K562 (cell line): ENCODE data around the gene DNAJB1. TPM values are rescaled to one million over a fixed set of nuclear protein-coding genes. Genes with fewer than 3 reads are reported as not detected.

Experiments used
- CTCFL ChIP-seq: IDR thresholded peaks from 2 replicates; pipeline ENCODE4 v1.6.1; 2011; ENCODE audit warnings: borderline replicate concordance, low read depth, mild to moderate bottlenecking, moderate library complexity, low read length; ENCODE audit not compliant: insufficient read depth, poor library complexity, severe bottlenecking
- ESRRA ChIP-seq: fragments of 450-650 bp; IDR thresholded peaks from 2 replicates; pipeline ENCODE4 v1.6.1; 2014; ENCODE audit warnings: low read depth, mild to moderate bottlenecking, moderate library complexity, borderline replicate concordance
- ILK ChIP-seq: fragments of 450-650 bp; IDR thresholded peaks from 2 replicates; pipeline ENCODE4 v1.6.1; 2016; ENCODE audit warnings: missing genetic modification characterization, low read depth, mild to moderate bottlenecking, missing compliant biosample characterization, moderate library complexity, borderline replicate concordance
- MAFF ChIP-seq: IDR thresholded peaks from 2 replicates; pipeline ENCODE4 v1.6.1; 2012; ENCODE audit warnings: low read length, improper control_type of control experiment
- MGA ChIP-seq: fragments of 450-650 bp; IDR thresholded peaks from 2 replicates; pipeline ENCODE4 v1.6.1; 2016; ENCODE audit warnings: mild to moderate bottlenecking, moderate library complexity
- MXI1 ChIP-seq: IDR thresholded peaks from 2 replicates; pipeline ENCODE4 v1.6.1; 2011; ENCODE audit warnings: low read depth, mild to moderate bottlenecking, improper control_type of control experiment, low read length
- NR3C1 ChIP-seq: sonication (generic); formaldehyde crosslinking; IDR thresholded peaks from 2 replicates; pipeline ENCODE4 v1.8.1; 2022; ENCODE audit warnings: missing genetic modification reagents
- PPARD ChIP-seq: fragments of 250-450 bp; sonication (Bioruptor Pico); IDR thresholded peaks from 2 replicates; pipeline ENCODE4 v1.8.0; 2022; ENCODE audit warnings: inconsistent platforms, mild to moderate bottlenecking, moderate library complexity
- PTTG1 ChIP-seq: fragments of 450-650 bp; IDR thresholded peaks from 2 replicates; pipeline ENCODE4 v1.6.1; 2016; ENCODE audit warnings: low read depth, mild to moderate bottlenecking, missing genetic modification characterization, missing compliant biosample characterization
- RBFOX2 ChIP-seq: fragments of 200-400 bp; formaldehyde crosslinking; IDR thresholded peaks from 2 replicates; pipeline ENCODE4 v1.6.1; 2017; ENCODE audit warnings: low read depth, mild to moderate bottlenecking, low read length, moderate library complexity
- SAP30 ChIP-seq: fragments of 200-600 bp; sonication (generic); IDR thresholded peaks from 2 replicates; pipeline ENCODE4 v1.6.1; 2012; ENCODE audit warnings: borderline replicate concordance, low read depth, mild to moderate bottlenecking, moderate library complexity, low read length, control low read depth, inconsistent platforms; ENCODE audit not compliant: insufficient read depth, poor library complexity, severe bottlenecking
- SIN3A ChIP-seq, 2 experiments: fragments of 150-350 bp in 1 of 2; IDR thresholded peaks; 2 replicates each; pipeline ENCODE4 v1.6.1; 2011 to 2016; ENCODE audit warnings: borderline replicate concordance in 2 of 2, low read depth in 2 of 2, low read length in 2 of 2, mild to moderate bottlenecking in 2 of 2, moderate library complexity in 2 of 2; ENCODE audit not compliant: control insufficient read depth in 1 of 2
- SMARCE1 ChIP-seq: fragments of 450-650 bp; IDR thresholded peaks from 2 replicates; pipeline ENCODE4 v1.7.1; 2016; ENCODE audit warnings: mild to moderate bottlenecking
- STAT5A ChIP-seq: IDR thresholded peaks from 2 replicates; pipeline ENCODE4 v1.6.1; 2012; ENCODE audit warnings: low read length, inconsistent platforms, borderline replicate concordance
- ZFX ChIP-seq: sonication (generic); formaldehyde crosslinking; IDR thresholded peaks from 2 replicates; pipeline ENCODE4 v1.8.0; 2022; ENCODE audit warnings: mild to moderate bottlenecking, missing genetic modification reagents, moderate library complexity
- ZNF354B ChIP-seq: fragments of 250-450 bp; sonication (Bioruptor Pico); IDR thresholded peaks from 2 replicates; pipeline ENCODE4 v1.4.0; 2020
- polyA plus RNA-seq, 8 experiments: library from polyadenylated mRNA; depleted of rRNA in 4 of 8; stranded (reverse) in 5 of 8; unstranded in 3 of 8; fragments of >200 nt; fragmentation: Nextera tagmentation in 2 of 8; fragmentation: Illumina TruSeq in 1 of 8; extraction: Ambion mirVana in 2 of 8; extraction: Trizol in 1 of 8; gene quantifications; 2 replicates each; pipeline versions ENCODE4 v1.2.1 to v1.2.3, GENCODE V29; 2011 to 2014; ENCODE audit warnings: inconsistent platforms in 1 of 8, missing spikeins in 1 of 8
- total RNA-seq, 7 experiments: library from RNA; depleted of rRNA in 6 of 7; stranded (reverse); fragments of >200 nt in 6 of 7; fragmentation: Illumina TruSeq in 2 of 7; extraction: Trizol in 2 of 7; gene quantifications; 2 replicates each; pipeline versions ENCODE4 v1.2.1 to v1.2.3, GENCODE V29; 2011 to 2021; ENCODE audit warnings: low replicate concordance in 1 of 7

DNAJB1 gene
- total and polyA plus RNA-seq, 9 of the 15 experiments (the other 6 are each of a cell fraction or from before 2014, with no cell fraction given), result 13.2 to 113 (median 62.1) TPM

- TF ChIP-seq SAP30 (no peak), ZNF354B (no peak), ZFX (CRISPR knock-in tag) (no peak), NR3C1 (CRISPR knock-in tag) (no peak), PTTG1 (tag) (no peak), MXI1 (no peak), MGA (no peak), RBFOX2 (0 out of 2 replicates have a peak, but pooled peaks have one; percentile 6), SIN3A (IDR thresholded peaks at IDR 0.05; ENCODE audit: borderline replicate concordance in 2 of 2, control insufficient read depth in 1 of 2, low read depth in 2 of 2, low read length in 2 of 2) (no peak), STAT5A (no peak), ILK (tag) (no peak), SMARCE1 (no peak; the same call in 1 of the 2 replicates), PPARD (CRISPR knock-in tag) (no peak), MAFF (no peak), ESRRA (peak; percentile 23; the same call in 1 of the 2 replicates), CTCFL (no peak)
Observed at GRCh38 chr19:14530005-14530348, 11.8 kb upstream of the DNAJB1 start (continued).
